Progenitor cell of endocrine pancreas (in vitro differentiated cells): ENCODE measurements around the gene PLAAT5. TPM values are rescaled to one million over a fixed set of nuclear protein-coding genes. Genes with fewer than 3 reads are reported as not detected.

Experiments
- DNase-seq: peaks from one replicate; pipeline ENCODE4 v3.0.0; 2021; ENCODE audit warnings: low spot score; ENCODE audit not compliant: unreplicated experiment
- H3K27ac Mint-ChIP-seq: 2 replicates; pipeline ENCODE4 v1.8.0; 2021; ENCODE audit warnings: mild to moderate bottlenecking, moderate library complexity, mixed read lengths
- H3K27me3 Mint-ChIP-seq: 2 replicates; pipeline ENCODE4 v1.8.0; 2021; ENCODE audit warnings: mixed read lengths
- H3K36me3 Mint-ChIP-seq: 2 replicates; pipeline ENCODE4 v1.8.0; 2022; ENCODE audit warnings: mixed read lengths; ENCODE audit not compliant: insufficient read depth
- H3K4me1 Mint-ChIP-seq: 2 replicates; pipeline ENCODE4 v1.8.0; 2021; ENCODE audit warnings: low read depth, mixed read lengths
- H3K4me3 Mint-ChIP-seq: 2 replicates; pipeline ENCODE4 v1.8.0; 2021; ENCODE audit warnings: low read depth, mild to moderate bottlenecking, moderate library complexity, mixed read lengths
- H3K9me3 Mint-ChIP-seq: 2 replicates; pipeline ENCODE4 v1.8.0; 2021; ENCODE audit warnings: low read depth, mixed read lengths
- total RNA-seq: library from RNA; stranded (reverse); gene quantifications from 2 replicates; pipeline ENCODE4 v1.2.1, GENCODE V29; 2021
- TF ChIP-seq, protein P1 (sequence below): fragments of 200-600 bp; sonication (generic); IDR thresholded peaks from one replicate; pipeline ENCODE4 v1.5.0; 2021; ENCODE audit warnings: antibody characterized with exemption, mild to moderate bottlenecking; ENCODE audit not compliant: unreplicated experiment

PLAAT5 gene
- total RNA-seq, 1 donor from 2014 or later, result 27.1 TPM

DNA sequence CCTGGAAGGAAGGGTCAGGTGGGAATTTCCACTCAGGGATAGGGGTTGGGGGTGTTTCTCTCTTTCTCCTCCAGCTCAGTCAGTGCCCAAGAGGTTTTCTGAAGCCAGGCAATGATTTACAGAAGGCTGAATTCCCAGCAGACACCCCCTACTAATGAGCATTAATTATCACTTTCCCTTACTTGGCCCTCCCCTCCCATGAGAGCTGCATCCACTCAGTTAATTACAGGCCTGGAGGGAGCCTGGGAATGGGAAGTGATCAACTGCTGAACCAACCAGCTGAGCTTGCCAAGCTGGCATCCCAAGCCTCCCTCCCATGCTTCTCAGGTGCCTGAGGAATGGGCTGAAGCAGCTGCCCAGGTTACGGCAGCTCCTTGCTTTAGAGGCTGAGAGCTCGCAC lies 15.9 kb upstream of the PLAAT5 start:
- Mint-ChIP-seq H3K4me1 (peaks cover 40% of the 10 kb centered on the region), H3K4me3 (no peak overlapping the region), H3K27ac (peak overlapping the region; percentile 79), H3K27me3 (no peaks in the 10 kb centered on the region), H3K36me3 (peaks cover 2% of the 10 kb centered on the region), H3K9me3 (no peaks in the 10 kb centered on the region)
- TF ChIP-seq, protein P1, sequence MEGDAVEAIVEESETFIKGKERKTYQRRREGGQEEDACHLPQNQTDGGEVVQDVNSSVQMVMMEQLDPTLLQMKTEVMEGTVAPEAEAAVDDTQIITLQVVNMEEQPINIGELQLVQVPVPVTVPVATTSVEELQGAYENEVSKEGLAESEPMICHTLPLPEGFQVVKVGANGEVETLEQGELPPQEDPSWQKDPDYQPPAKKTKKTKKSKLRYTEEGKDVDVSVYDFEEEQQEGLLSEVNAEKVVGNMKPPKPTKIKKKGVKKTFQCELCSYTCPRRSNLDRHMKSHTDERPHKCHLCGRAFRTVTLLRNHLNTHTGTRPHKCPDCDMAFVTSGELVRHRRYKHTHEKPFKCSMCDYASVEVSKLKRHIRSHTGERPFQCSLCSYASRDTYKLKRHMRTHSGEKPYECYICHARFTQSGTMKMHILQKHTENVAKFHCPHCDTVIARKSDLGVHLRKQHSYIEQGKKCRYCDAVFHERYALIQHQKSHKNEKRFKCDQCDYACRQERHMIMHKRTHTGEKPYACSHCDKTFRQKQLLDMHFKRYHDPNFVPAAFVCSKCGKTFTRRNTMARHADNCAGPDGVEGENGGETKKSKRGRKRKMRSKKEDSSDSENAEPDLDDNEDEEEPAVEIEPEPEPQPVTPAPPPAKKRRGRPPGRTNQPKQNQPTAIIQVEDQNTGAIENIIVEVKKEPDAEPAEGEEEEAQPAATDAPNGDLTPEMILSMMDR, result no peak
- DNase-seq, result no peak

GRCh38 chr11:63505857-63506528 lies 15.0 kb upstream of the PLAAT5 start, which contains the start of gene LGALS12:
LGALS12 (plus strand) TSS chr11:63506084; CDS start chr11:63506459, 375 bp downstream.
- Mint-ChIP-seq H3K4me1 (peaks cover 40% of the 10 kb centered on the region), H3K27me3 (no peaks in the 10 kb centered on the region), H3K36me3 (peaks cover 2% of the 10 kb centered on the region), H3K27ac (peak within 1 kb of the TSS; percentile 79), H3K9me3 (no peaks in the 10 kb centered on the region), H3K4me3 (no peak within 1 kb of the TSS)
- DNase-seq, result no peak
- TF ChIP-seq, protein P1, result no peak

GRCh38 chr11:63504933-63505586 lies 14.1 kb upstream of the PLAAT5 start:
- H3K36me3 Mint-ChIP-seq, result peaks cover 10% of the 10 kb centered on the region
- H3K4me1 Mint-ChIP-seq, result peaks cover 40% of the 10 kb centered on the region
- H3K27me3 Mint-ChIP-seq, result no peaks in the 10 kb centered on the region
- DNase-seq, result no peak
- TF ChIP-seq, protein P1, result no peak
- H3K4me3 Mint-ChIP-seq, result no peak overlapping the region
- H3K9me3 Mint-ChIP-seq, result peaks cover 7% of the 10 kb centered on the region
- peak overlapping the region; percentile 52 for H3K27ac Mint-ChIP-seq

DNA sequence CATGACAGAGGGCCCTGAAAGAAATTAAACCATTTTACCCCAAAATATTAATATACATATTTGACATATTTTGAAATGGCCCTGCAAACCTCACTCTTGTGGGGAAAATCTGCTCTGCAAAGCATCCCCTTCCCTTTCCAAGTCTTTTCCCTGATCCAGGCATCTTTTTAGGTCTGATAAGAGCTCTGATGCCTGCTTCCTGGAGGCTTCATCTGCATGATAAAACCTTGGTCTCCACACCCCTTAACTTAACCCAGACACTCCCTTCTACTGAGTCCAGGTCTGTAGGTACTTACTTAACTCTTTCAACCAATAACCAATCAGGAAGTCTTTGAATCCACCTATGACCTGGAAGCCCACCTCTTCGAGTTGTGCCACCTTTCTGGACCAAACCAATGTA lies 13.1 kb upstream of the PLAAT5 start:
- TF ChIP-seq, protein P1, result no peak
- Mint-ChIP-seq H3K36me3 (peaks cover 11% of the 10 kb centered on the region), H3K4me3 (no peak overlapping the region), H3K4me1 (peaks cover 40% of the 10 kb centered on the region), H3K9me3 (peaks cover 7% of the 10 kb centered on the region), H3K27me3 (no peaks in the 10 kb centered on the region), H3K27ac (no peak overlapping the region)
- DNase-seq, result no peak

DNA sequence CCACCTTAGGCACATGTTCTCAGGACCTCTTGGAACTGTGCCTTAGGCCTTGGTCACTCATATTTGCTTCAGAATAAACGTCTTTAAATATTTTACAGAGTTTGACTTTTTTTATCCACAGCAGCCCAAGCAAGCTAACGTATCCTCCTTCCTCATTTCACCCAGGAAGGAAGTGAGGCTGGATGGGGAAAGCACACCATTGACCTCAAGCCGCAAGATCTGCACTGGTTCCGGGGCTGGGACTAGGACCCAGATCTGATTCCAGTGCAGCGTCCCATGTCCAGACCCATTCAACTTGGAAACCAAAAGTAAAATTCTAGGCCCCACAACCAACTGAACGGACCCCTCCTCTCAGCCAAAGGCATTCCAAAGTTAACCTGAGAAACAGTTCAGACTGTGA lies 12.5 kb upstream of the PLAAT5 start:
- H3K9me3 Mint-ChIP-seq, result peaks cover 11% of the 10 kb centered on the region
- H3K4me1 Mint-ChIP-seq, result peaks cover 40% of the 10 kb centered on the region
- H3K27ac Mint-ChIP-seq, result no peak overlapping the region
- TF ChIP-seq, protein P1, result no peak
- no peak for DNase-seq
- peaks cover 11% of the 10 kb centered on the region for H3K36me3 Mint-ChIP-seq
- no peak overlapping the region for H3K4me3 Mint-ChIP-seq
- H3K27me3 Mint-ChIP-seq, result no peaks in the 10 kb centered on the region
